GM20000 (cell line): ENCODE measurements around the gene MECR.

Source experiments
- DNase-seq: peaks from one replicate; pipeline ENCODE4 v3.0.0; 2012; ENCODE audit warnings: low spot score
- CTCF ChIP-seq: IDR thresholded peaks from 2 replicates; pipeline ENCODE4 v1.5.1; 2012; ENCODE audit warnings: mild to moderate bottlenecking, control low read depth; ENCODE audit errors: extremely low read depth, missing control alignments

Gene MECR

GRCh38 chr1:29221296-29221695 is 9.4 kb downstream of the MECR start:
- no peak for TF ChIP-seq CTCF
- no peak for DNase-seq

GRCh38 chr1:29218223-29218622 is 12.5 kb downstream of the MECR start:
- no peak for TF ChIP-seq CTCF
- DNase-seq, result no peak

- no peak for TF ChIP-seq CTCF
- no peak for DNase-seq
Observed at GRCh38 chr1:29217633-29218032, 13.1 kb downstream of the MECR start.

- TF ChIP-seq CTCF, result no peak
- no peak for DNase-seq
Observed at GRCh38 chr1:29213055-29213454, 17.7 kb downstream of the MECR start.

GRCh38 chr1:29211086-29212030 is 19.4 kb downstream of the MECR start:
- DNase-seq, result no peak
- TF ChIP-seq CTCF, result no peak

GRCh38 chr1:29210278-29211085 is 20.3 kb downstream of the MECR start:
- peak; percentile 65 for DNase-seq
- TF ChIP-seq CTCF, result no peak

GRCh38 chr1:29209173-29209572 is 21.6 kb downstream of the MECR start:
- TF ChIP-seq CTCF, result no peak
- DNase-seq, result no peak
